Astrocyte of the spinal cord (primary cell): ENCODE measurements around the gene SNRNP40.

Experiments used
- DNase-seq: peaks from one replicate; pipeline ENCODE4 v3.0.0; 2011; ENCODE audit warnings: low read depth, low spot score
- H3K4me3 ChIP-seq: 2 replicates; pipeline ENCODE4 v1.5.1; 2011; ENCODE audit warnings: low read depth, mild to moderate bottlenecking, low read length, moderate library complexity
- in situ Hi-C: cut with HindIII; loops from 2 replicates; pipeline ENCODE4 v1.10.0; 2017; ENCODE audit warnings: low sequenced_read_pairs
- TF ChIP-seq, protein P1 (sequence below): IDR thresholded peaks from 2 replicates; pipeline ENCODE4 v1.5.1; 2012; ENCODE audit warnings: low read depth, mild to moderate bottlenecking, low read length, inconsistent platforms

SNRNP40 gene

DNA sequence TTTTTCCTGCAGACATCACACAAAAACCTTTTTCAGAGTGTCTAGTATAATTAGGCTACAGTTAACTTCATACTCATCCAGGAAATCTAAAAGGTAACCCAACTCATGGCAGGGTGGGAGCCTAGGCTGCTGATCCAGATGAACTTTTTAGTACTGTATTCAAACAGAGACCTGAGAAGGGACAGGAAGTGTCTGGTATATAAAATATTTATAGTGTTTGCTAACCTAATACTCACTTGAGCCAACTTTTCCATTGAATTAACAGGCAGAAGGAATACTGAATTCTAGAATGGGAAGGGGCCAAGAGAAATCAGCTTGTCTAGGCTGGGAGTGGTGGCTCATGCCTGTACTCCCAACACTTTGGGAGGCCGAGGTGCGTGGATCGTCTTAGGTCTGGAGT lies 34.7 kb downstream of the SNRNP40 start:
- DNase-seq, result no peak

DNA sequence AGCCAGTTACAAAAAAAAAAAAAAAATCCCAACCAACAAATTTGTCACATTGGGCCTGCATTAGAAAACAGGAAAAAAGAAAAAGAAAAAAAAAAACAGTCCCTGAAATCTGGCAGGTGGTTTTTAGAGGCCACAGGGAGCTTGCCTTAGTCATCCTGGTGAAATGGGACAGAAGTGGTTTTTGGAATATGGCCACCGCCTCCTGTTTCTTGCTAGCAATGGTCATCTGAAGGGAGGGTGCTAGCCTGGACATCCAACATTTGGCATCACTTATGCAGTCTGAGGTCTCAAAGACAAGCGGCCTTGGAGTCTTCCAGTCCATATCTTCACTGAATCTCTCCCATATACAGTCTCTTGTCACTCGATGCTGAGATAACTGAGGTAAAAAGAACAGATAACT lies 36.8 kb downstream of the SNRNP40 start:
- TF ChIP-seq, protein P1, sequence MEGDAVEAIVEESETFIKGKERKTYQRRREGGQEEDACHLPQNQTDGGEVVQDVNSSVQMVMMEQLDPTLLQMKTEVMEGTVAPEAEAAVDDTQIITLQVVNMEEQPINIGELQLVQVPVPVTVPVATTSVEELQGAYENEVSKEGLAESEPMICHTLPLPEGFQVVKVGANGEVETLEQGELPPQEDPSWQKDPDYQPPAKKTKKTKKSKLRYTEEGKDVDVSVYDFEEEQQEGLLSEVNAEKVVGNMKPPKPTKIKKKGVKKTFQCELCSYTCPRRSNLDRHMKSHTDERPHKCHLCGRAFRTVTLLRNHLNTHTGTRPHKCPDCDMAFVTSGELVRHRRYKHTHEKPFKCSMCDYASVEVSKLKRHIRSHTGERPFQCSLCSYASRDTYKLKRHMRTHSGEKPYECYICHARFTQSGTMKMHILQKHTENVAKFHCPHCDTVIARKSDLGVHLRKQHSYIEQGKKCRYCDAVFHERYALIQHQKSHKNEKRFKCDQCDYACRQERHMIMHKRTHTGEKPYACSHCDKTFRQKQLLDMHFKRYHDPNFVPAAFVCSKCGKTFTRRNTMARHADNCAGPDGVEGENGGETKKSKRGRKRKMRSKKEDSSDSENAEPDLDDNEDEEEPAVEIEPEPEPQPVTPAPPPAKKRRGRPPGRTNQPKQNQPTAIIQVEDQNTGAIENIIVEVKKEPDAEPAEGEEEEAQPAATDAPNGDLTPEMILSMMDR, result no peak
- in situ Hi-C loops, result no loop called here
- no peak for DNase-seq
- no peak overlapping the region for H3K4me3 ChIP-seq

More for the DNA sequence above, 34.7 kb downstream of the SNRNP40 start:
- in situ Hi-C loops, result no loop called here
- TF ChIP-seq, protein P1, result no peak
- H3K4me3 ChIP-seq, result no peak overlapping the region

DNA sequence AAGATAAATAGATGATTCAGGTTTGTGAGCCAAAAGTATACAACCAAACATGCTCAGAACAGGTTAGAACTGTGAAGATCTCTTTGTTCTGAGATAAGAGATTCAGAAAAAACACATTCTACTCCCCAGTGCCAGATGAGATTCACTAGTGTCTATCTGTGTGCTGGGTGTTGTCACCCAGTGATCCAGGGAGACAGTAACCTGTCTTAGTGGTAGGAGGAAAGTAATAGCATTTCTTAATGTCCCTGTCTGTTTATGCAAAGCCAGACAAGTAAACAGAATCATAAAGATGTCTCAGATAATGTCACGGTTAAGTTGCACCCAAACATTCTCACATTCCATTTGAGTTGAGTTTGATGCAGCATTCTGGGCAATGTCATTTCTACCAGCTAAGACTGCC lies 38.0 kb downstream of the SNRNP40 start:
- TF ChIP-seq, protein P1, result no peak
- no peak overlapping the region for H3K4me3 ChIP-seq
- DNase-seq, result no peak
- in situ Hi-C loops, result no loop called here

DNA sequence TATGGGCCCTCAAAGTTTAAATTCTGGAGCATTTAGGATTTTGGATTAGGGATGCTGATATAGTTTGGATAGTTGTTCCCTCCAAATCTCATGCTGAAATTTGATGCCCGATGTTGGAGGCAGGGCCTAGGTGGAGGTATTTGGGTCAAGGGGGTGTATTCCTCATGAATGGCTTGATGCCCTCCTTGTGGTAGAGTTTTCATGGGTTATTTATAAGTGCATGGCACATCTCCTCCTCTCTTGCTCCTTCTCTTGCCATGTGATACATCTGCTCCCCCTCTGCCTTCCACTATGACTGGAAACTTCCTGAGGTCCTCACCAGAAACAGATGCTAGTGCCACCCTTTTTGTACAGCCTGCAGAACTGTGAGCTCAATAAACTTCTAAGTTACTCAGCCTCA lies 39.4 kb downstream of the SNRNP40 start:
- no peak for DNase-seq
- in situ Hi-C loops, result no loop called here
- TF ChIP-seq, protein P1, result no peak
- H3K4me3 ChIP-seq, result no peak overlapping the region

DNA sequence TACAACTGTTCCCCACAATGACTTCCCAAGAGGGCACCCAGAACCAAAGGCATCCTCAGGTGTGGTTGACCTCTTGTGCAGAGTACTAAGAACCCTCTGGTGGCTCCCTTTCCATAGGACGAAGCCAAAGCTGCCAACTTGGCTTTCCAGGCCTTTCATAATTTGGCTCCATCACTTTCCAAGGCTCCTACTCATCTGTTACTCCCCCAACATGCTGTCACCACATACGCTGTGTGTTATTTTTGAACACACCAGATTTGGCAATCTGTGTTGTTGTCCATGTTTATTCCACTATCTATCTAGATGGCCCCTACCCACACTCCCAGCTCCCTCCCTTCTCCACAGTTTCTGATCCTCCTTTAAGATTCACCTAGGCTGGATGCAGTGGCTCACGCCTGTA lies 46.7 kb downstream of the SNRNP40 start:
- DNase-seq, result no peak
- no peak overlapping the region for H3K4me3 ChIP-seq
- TF ChIP-seq, protein P1, result no peak
- in situ Hi-C loops, result no loop called here

DNA sequence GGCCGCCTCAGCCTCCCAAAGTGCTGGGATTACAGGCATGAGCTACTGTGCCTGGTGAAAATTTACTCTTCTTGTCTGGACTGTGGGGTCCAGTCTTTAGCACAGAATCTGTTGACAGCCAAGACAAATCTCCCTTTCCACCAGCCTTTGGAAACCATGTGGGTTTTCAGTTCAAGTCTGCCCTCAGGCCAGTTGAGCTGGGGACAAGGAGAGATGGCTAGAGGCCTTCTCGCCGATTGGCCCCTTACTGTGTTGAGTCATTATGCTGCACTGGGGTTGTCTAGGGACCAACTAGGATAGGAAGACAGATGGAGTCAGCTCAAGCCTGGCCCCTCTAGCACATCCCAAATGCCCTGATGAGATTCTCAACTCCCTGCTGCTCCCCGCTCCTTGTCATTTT lies 48.3 kb downstream of the SNRNP40 start:
- in situ Hi-C loops, result no loop called here
- TF ChIP-seq, protein P1, result no peak
- no peak overlapping the region for H3K4me3 ChIP-seq
- DNase-seq, result no peak

DNA sequence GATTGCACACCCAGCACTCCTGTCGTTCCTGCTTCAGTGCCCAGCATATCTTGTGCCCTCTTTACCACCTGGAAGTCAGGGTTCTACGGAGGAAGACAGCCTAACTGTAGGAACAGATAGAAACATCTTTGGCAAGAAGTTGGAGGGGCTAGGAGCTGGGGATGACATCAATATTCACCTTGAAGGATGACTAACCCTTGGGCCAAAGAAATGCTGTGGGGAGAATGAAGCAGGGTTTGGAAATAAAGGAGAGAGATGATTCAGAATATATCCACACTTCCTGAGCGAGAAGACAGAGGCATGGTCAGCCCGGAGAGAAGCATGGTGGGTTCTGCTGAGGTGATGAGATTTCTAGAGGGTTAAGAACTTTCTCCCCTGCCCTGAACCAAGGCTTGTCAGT lies 52.3 kb downstream of the SNRNP40 start:
- H3K4me3 ChIP-seq, result no peak overlapping the region
- DNase-seq, result no peak
- in situ Hi-C loops, result no loop called here
- TF ChIP-seq, protein P1, result no peak
